ENCODE measurements around the gene SSH2. TPM values are rescaled to one million over a fixed set of nuclear protein-coding genes. Genes with fewer than 3 reads are reported as not detected.

The SSH2 gene
- total and polyA plus RNA-seq, 2 of the 13 experiments (the other 11 are each of a cell fraction or from before 2014, with no cell fraction given) = 6.0 to 6.4 TPM

- no peak for TF ChIP-seq HIC2 (CRISPR knock-in tag; IDR thresholded peaks at IDR 0.05; ENCODE audit: low read depth)
- no peak for TF ChIP-seq ZNF589 (CRISPR knock-in tag; conservative IDR thresholded peaks at IDR 0.05)
- no peak for TF ChIP-seq PATZ1 (CRISPR knock-in tag; IDR thresholded peaks at IDR 0.05)
- no peak; the same call in 1 of the 2 replicates for TF ChIP-seq ZNF670 (CRISPR knock-in tag; IDR thresholded peaks at IDR 0.05; ENCODE audit: borderline replicate concordance)
- no peak; the same call in 1 of the 2 replicates for TF ChIP-seq BCL3 (CRISPR knock-in tag; IDR thresholded peaks at IDR 0.05)
- no peak for TF ChIP-seq SETDB1 (CRISPR knock-in tag; IDR thresholded peaks at IDR 0.05; ENCODE audit: borderline replicate concordance)
- no peak for TF ChIP-seq NONO (IDR thresholded peaks at IDR 0.05)
- TF ChIP-seq NONO (CRISPR knock-in tag; conservative IDR thresholded peaks at IDR 0.05) = no peak
- TF ChIP-seq PHF5A (CRISPR knock-in tag; IDR thresholded peaks at IDR 0.05; ENCODE audit: low read depth, unreplicated experiment) = no peak
- no peak for TF ChIP-seq HMG20A (CRISPR knock-in tag; IDR thresholded peaks at IDR 0.05; ENCODE audit: borderline replicate concordance)
- no peak for TF ChIP-seq NFAT5 (CRISPR knock-in tag; IDR thresholded peaks at IDR 0.05)
- no peak for TF ChIP-seq EP300 (IDR thresholded peaks at IDR 0.05; ENCODE audit: low read depth in 2 of 2, low read length in 2 of 2)
- TF ChIP-seq EP300 (CRISPR knock-in tag; IDR thresholded peaks at IDR 0.05; ENCODE audit: borderline replicate concordance) = no peak
- TF ChIP-seq MAFG (CRISPR knock-in tag; IDR thresholded peaks at IDR 0.05) = no peak
- TF ChIP-seq ZNF564 (CRISPR knock-in tag; IDR thresholded peaks at IDR 0.05) = no peak
- no peak for TF ChIP-seq PLRG1 (conservative IDR thresholded peaks at IDR 0.05)
- no peak for TF ChIP-seq MIER3 (CRISPR knock-in tag; IDR thresholded peaks at IDR 0.05; ENCODE audit: borderline replicate concordance)
- no peak for TF ChIP-seq ATRX (CRISPR knock-in tag; IDR thresholded peaks at IDR 0.05; ENCODE audit: borderline replicate concordance)
- TF ChIP-seq ZNF83 (CRISPR knock-in tag; IDR thresholded peaks at IDR 0.05; ENCODE audit: borderline replicate concordance) = no peak
These were observed 314.3 kb downstream of the SSH2 start (continued) for GRCh38 chr17:29615492-29616299.

All from HepG2 (cell line).